PC-3 (cell line): ENCODE data around the gene FAM135A. TPM values are rescaled to one million over a fixed set of nuclear protein-coding genes. Genes with fewer than 3 reads are reported as not detected.

Source experiments
- ATAC-seq: fragments of 200-7000 bp; cut with Tn5 transposase; 2 replicates; pipeline ENCODE4 v1.9.1; 2020; ENCODE audit warnings: mild to moderate bottlenecking, moderate library complexity
- BruUV-seq: library from RNA; stranded (reverse); fragments of 400-500 nt; replicated peaks from 2 replicates; lab custom pipeline; 2021; lab: Mats Ljungman, UMichigan
- CTCF ChIA-PET: fragments of 300-600 bp; sonication (Branson Sonifier 250); formaldehyde crosslinking; loops from one replicate; lab custom pipeline; 2022; ENCODE audit warnings: antibody characterized with exemption; lab: Charles Lee
- POLR2A ChIA-PET: fragments of 300-600 bp; sonication (Branson Sonifier 250); formaldehyde crosslinking; loops from one replicate; lab custom pipeline; 2022; ENCODE audit warnings: antibody characterized with exemption; ENCODE audit not compliant: unreplicated experiment; lab: Charles Lee
- DNase-seq: peaks from one replicate; pipeline ENCODE4 v3.0.0-alpha.2; 2015
- H2AFZ ChIP-seq: fragments of 300-600 bp; sonication (generic); 2 replicates; pipeline ENCODE4 v1.6.0; 2016; ENCODE audit warnings: antibody characterized with exemption, low read length
- H3F3A ChIP-seq: fragments of 300-600 bp; sonication (generic); one replicate; pipeline ENCODE4 v1.6.0; 2017; ENCODE audit warnings: antibody characterized with exemption, low read length, control low read depth, mild to moderate bottlenecking; ENCODE audit not compliant: unreplicated experiment
- H3K27ac ChIP-seq: fragments of 300-600 bp; sonication (generic); 2 replicates; pipeline ENCODE4 v1.5.1; 2016; ENCODE audit warnings: mild to moderate bottlenecking, low read length
- H3K27me3 ChIP-seq: fragments of 300-600 bp; sonication (generic); 2 replicates; pipeline ENCODE4 v1.6.1; 2016; ENCODE audit warnings: low read length, mixed read lengths
- H3K36me3 ChIP-seq: fragments of 300-600 bp; sonication (generic); 2 replicates; pipeline ENCODE4 v1.6.1; 2016; ENCODE audit warnings: low read depth, mixed run types, low read length, mixed read lengths
- H3K4me1 ChIP-seq: fragments of 300-600 bp; sonication (generic); 2 replicates; pipeline ENCODE4 v1.5.1; 2016; ENCODE audit warnings: low read length; ENCODE audit not compliant: insufficient read depth
- H3K4me2 ChIP-seq: fragments of 300-600 bp; sonication (generic); 2 replicates; pipeline ENCODE4 v1.6.0; 2016; ENCODE audit warnings: low read length
- H3K4me3 ChIP-seq: fragments of 300-600 bp; sonication (generic); 2 replicates; pipeline ENCODE4 v1.5.1; 2016; ENCODE audit warnings: mild to moderate bottlenecking, low read length, mixed read lengths
- H3K79me2 ChIP-seq: fragments of 300-600 bp; sonication (generic); 2 replicates; pipeline ENCODE4 v1.6.1; 2017; ENCODE audit warnings: low read length, mixed read lengths
- H3K9ac ChIP-seq: fragments of 300-600 bp; sonication (generic); 2 replicates; pipeline ENCODE4 v1.6.0; 2016; ENCODE audit warnings: mild to moderate bottlenecking, low read length
- H3K9me2 ChIP-seq: fragments of 300-600 bp; sonication (generic); replicated peaks from 2 replicates; pipeline ENCODE4 v1.6.1; 2016; ENCODE audit warnings: mixed run types, low read length, mixed read lengths
- H3K9me3 ChIP-seq: fragments of 300-600 bp; sonication (generic); 2 replicates; pipeline ENCODE4 v1.6.1; 2016; ENCODE audit warnings: low read length, mixed read lengths
- H4K20me1 ChIP-seq: fragments of 300-600 bp; sonication (generic); 2 replicates; pipeline ENCODE4 v1.6.1; 2016; ENCODE audit warnings: low read length, mixed read lengths
- EZH2 ChIP-seq: fragments of 300-600 bp; sonication (generic); IDR thresholded peaks from one replicate; pipeline ENCODE4 v1.6.1; 2017; ENCODE audit warnings: antibody characterized with exemption, mild to moderate bottlenecking, low read length; ENCODE audit not compliant: unreplicated experiment
- EZH2phosphoT487 ChIP-seq: fragments of 300-600 bp; sonication (generic); IDR thresholded peaks from 2 replicates; pipeline ENCODE4 v1.6.1; 2018; ENCODE audit warnings: mild to moderate bottlenecking, antibody characterized with exemption, low read length, borderline replicate concordance
- intact Hi-C: fragments of 100-400 bp; cut with micrococcal nuclease; formaldehyde crosslinking; loops from 2 replicates; pipeline ENCODE4 v1.9.0; 2023
- total RNA-seq: library from RNA; depleted of rRNA; stranded (reverse); fragments of >200 nt; gene quantifications from 2 replicates; pipeline ENCODE4 v1.2.3, GENCODE V29; 2014
- TF ChIP-seq, protein P1 (sequence below): fragments of 300-600 bp; sonication (generic); conservative IDR thresholded peaks from 2 replicates; pipeline ENCODE4 v1.5.1; 2017; ENCODE audit warnings: antibody characterized with exemption, low read depth, mild to moderate bottlenecking, low read length

Gene FAM135A
- total RNA-seq, 1 experiment from 2014 or later = 18.1 TPM

DNA sequence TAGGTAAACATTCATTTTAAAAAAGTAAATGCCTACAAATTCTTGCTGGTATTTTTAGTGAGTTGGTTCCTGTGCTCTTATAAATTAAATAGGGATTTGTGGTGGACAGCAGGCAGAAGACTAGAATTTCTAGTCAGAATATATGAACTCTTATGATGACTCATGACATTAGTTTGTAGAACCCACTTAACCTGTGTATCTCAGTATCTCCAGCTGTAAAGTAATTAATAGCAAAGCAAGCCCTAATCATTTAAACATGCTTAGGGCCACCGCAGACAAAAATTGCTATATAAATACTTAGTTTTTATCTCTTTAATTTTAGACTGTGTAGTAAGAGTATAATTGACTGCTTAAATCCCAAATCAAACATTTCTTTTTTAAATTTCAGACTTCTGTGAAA, 2.4 kb downstream of the FAM135A start:
- H3K4me3 ChIP-seq = peak overlapping the region; percentile 90; the same call in 1 of the 2 replicates
- no peak for TF ChIP-seq EZH2
- TF ChIP-seq, protein P1, sequence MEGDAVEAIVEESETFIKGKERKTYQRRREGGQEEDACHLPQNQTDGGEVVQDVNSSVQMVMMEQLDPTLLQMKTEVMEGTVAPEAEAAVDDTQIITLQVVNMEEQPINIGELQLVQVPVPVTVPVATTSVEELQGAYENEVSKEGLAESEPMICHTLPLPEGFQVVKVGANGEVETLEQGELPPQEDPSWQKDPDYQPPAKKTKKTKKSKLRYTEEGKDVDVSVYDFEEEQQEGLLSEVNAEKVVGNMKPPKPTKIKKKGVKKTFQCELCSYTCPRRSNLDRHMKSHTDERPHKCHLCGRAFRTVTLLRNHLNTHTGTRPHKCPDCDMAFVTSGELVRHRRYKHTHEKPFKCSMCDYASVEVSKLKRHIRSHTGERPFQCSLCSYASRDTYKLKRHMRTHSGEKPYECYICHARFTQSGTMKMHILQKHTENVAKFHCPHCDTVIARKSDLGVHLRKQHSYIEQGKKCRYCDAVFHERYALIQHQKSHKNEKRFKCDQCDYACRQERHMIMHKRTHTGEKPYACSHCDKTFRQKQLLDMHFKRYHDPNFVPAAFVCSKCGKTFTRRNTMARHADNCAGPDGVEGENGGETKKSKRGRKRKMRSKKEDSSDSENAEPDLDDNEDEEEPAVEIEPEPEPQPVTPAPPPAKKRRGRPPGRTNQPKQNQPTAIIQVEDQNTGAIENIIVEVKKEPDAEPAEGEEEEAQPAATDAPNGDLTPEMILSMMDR = no peak
- peaks cover 14% of the 10 kb centered on the region for H3K4me1 ChIP-seq
- no peaks in the 10 kb centered on the region for H3K9me2 ChIP-seq
- ChIA-PET CTCF (interaction anchor here (0.6 kb wide), 1 partner anchor 195 kb away, joined by 3 read pairs; no protein-coding TSS in a partner anchor), POLR2A (interaction anchor here (0.7 kb wide), 1 partner anchor 41 kb away, joined by 10 read pairs; no protein-coding TSS in a partner anchor)
- no peak overlapping the region for H2AFZ ChIP-seq
- H3K9ac ChIP-seq = no peak overlapping the region
- H3K36me3 ChIP-seq = no peaks in the 10 kb centered on the region
- H3K9me3 ChIP-seq = no peaks in the 10 kb centered on the region
- intact Hi-C loops = no loop called here
- no peak for ATAC-seq
- no peaks in the 10 kb centered on the region for H4K20me1 ChIP-seq
- H3F3A ChIP-seq = no peaks in the 10 kb centered on the region
- BruUV-seq = no TSS peak
- H3K79me2 ChIP-seq = peaks cover 46% of the 10 kb centered on the region
- DNase-seq = peak; percentile 42
- H3K27me3 ChIP-seq = no peaks in the 10 kb centered on the region
- peak overlapping the region; percentile 82 for H3K4me2 ChIP-seq
- H3K27ac ChIP-seq = no peak overlapping the region

- DNase-seq = no peak
- no peak overlapping the region for H3K4me2 ChIP-seq
- no peaks in the 10 kb centered on the region for H3K9me2 ChIP-seq
- no peaks in the 10 kb centered on the region for H3K36me3 ChIP-seq
- ChIA-PET CTCF (no interaction called here), POLR2A (no interaction called here)
- no peaks in the 10 kb centered on the region for H3K9me3 ChIP-seq
- peaks cover 21% of the 10 kb centered on the region for H3K79me2 ChIP-seq
- H3K4me1 ChIP-seq = peaks cover 4% of the 10 kb centered on the region
- H3K4me3 ChIP-seq = no peak overlapping the region
- intact Hi-C loops = no loop called here
- H3K27me3 ChIP-seq = no peaks in the 10 kb centered on the region
- no peak for TF ChIP-seq EZH2
- TF ChIP-seq, protein P1 = no peak
- TF ChIP-seq EZH2phosphoT487 = no peak
- no peak overlapping the region for H3K27ac ChIP-seq
- BruUV-seq = no TSS peak
- ATAC-seq = no peak
- no peak overlapping the region for H3K9ac ChIP-seq
- H3F3A ChIP-seq = no peaks in the 10 kb centered on the region
- no peak overlapping the region for H2AFZ ChIP-seq
- no peaks in the 10 kb centered on the region for H4K20me1 ChIP-seq
Observed at GRCh38 chr6:70421509-70421908, 8.2 kb downstream of the FAM135A start.

DNA sequence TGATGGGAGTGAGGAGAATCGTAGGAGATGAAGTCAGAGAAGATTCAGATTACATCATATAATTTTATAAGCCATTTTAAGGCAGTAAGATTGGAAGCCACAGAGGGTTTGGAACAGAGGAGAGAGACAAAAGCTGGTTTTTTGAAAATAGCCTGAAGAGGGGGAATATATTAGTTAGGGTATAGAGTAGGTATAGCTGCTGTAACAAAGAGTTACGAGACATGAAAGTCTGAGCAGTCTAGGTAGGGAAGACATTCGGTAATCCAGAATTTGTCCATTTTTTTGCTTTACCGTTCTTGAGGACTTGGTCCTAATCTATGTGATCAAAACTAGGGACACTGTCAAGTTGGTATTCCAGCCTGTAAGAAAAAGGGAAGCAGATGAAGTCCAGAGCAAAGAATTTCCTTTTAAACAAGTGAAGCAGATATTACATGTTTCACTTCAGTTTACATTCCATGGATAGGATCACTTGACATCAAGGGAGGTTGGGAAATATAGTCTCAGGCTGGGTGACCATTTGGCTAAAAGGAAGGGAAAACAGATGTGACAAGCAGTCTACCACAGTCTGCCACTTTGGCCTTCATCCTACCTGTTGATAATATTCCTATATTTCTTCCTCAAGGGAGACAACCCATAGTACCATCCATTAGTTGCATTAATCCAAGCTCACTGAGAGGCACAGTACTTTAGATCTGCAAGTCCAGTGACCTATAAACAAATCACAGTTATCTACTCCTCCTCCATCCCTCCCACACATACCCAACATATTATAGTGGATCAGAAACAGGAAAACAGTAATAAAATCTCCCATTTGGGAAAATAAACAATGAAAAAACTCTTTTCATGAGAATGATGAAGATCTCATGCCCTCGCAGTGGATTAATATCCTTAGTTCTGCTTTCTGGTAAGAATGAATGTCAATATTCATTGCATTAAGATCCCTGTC, 10.2 kb downstream of the FAM135A start:
- POLR2A ChIA-PET = no interaction called here
- H3K4me1 ChIP-seq = peaks cover 11% of the 10 kb centered on the region
- ATAC-seq (peak; percentile 47; the same call in 1 of the 2 replicates), DNase-seq (no peak)
- no peak overlapping the region for H3K4me2 ChIP-seq
- intact Hi-C loops = no loop called here
- no peaks in the 10 kb centered on the region for H3F3A ChIP-seq
- no peak overlapping the region for H3K27ac ChIP-seq
- no peaks in the 10 kb centered on the region for H3K9me2 ChIP-seq
- H3K36me3 ChIP-seq = no peaks in the 10 kb centered on the region
- H3K27me3 ChIP-seq = no peaks in the 10 kb centered on the region
- H3K9me3 ChIP-seq = no peaks in the 10 kb centered on the region
- no peak overlapping the region for H3K9ac ChIP-seq
- no peaks in the 10 kb centered on the region for H4K20me1 ChIP-seq
- no TSS peak for BruUV-seq
- TF ChIP-seq, protein P1 = no peak
- no peak for TF ChIP-seq EZH2phosphoT487
- no peak for TF ChIP-seq EZH2
- H2AFZ ChIP-seq = no peak overlapping the region
- H3K79me2 ChIP-seq = 0 out of 2 replicates have a peak, but pooled peaks cover 9% of the 10 kb centered on the region
- no peak overlapping the region for H3K4me3 ChIP-seq
- CTCF ChIA-PET = no interaction called here
